LNCAP (cell line): ENCODE data around the gene IFNA17.

Experiments
- TF ChIP-seq, protein P1 (sequence below): fragments of 450-650 bp; IDR thresholded peaks from 2 replicates; pipeline ENCODE4 v1.5.1; 2017; ENCODE audit warnings: mild to moderate bottlenecking

IFNA17 gene

GRCh38 chr9:21228122-21228521 lies at the start of gene IFNA17:
Gene IFNA17 (minus strand): TSS chr9:21228222. CDS start chr9:21228173, 49 bp downstream.
- TF ChIP-seq, protein P1, sequence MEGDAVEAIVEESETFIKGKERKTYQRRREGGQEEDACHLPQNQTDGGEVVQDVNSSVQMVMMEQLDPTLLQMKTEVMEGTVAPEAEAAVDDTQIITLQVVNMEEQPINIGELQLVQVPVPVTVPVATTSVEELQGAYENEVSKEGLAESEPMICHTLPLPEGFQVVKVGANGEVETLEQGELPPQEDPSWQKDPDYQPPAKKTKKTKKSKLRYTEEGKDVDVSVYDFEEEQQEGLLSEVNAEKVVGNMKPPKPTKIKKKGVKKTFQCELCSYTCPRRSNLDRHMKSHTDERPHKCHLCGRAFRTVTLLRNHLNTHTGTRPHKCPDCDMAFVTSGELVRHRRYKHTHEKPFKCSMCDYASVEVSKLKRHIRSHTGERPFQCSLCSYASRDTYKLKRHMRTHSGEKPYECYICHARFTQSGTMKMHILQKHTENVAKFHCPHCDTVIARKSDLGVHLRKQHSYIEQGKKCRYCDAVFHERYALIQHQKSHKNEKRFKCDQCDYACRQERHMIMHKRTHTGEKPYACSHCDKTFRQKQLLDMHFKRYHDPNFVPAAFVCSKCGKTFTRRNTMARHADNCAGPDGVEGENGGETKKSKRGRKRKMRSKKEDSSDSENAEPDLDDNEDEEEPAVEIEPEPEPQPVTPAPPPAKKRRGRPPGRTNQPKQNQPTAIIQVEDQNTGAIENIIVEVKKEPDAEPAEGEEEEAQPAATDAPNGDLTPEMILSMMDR, result no peak

GRCh38 chr9:21268347-21268657 lies 40.3 kb upstream of the IFNA17 start:
- TF ChIP-seq, protein P1, result no peak

GRCh38 chr9:21267485-21268346 lies 39.7 kb upstream of the IFNA17 start:
- TF ChIP-seq, protein P1, result no peak

DNA sequence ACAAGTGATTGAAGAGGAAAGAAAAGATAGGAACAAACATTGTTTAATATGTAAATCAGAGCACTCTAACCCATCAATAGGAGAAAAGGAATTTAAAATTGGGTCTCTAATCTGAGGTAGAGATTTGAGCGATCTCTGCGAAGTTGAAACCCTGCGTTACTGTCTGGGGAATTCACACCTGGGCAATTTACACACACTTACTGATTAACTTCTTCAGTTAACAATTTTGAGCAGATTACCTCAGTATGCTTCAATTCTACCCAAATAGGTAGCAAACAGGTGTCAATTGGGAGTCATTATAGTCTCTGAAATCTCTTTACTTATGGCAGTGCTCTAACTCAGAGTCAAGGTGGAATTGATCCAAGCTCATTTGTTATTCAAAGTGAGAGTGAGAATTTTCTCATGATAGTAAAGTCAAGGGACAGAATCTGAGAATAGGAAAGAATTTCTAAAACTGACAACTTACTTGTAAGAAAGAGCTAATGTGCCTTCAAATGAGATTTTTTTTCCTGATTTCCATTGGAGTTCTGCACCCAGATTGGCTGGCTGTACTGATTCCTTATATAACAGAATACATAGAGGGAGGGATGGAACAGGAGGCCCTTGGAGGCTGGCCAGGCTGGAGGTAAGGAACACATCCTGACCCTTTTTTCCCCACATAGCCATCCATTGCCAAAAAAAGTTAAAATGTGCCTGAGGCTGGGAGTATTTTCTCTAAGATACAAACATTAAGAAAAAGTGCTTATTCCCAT lies 38.9 kb upstream of the IFNA17 start:
- TF ChIP-seq, protein P1, result no peak

DNA sequence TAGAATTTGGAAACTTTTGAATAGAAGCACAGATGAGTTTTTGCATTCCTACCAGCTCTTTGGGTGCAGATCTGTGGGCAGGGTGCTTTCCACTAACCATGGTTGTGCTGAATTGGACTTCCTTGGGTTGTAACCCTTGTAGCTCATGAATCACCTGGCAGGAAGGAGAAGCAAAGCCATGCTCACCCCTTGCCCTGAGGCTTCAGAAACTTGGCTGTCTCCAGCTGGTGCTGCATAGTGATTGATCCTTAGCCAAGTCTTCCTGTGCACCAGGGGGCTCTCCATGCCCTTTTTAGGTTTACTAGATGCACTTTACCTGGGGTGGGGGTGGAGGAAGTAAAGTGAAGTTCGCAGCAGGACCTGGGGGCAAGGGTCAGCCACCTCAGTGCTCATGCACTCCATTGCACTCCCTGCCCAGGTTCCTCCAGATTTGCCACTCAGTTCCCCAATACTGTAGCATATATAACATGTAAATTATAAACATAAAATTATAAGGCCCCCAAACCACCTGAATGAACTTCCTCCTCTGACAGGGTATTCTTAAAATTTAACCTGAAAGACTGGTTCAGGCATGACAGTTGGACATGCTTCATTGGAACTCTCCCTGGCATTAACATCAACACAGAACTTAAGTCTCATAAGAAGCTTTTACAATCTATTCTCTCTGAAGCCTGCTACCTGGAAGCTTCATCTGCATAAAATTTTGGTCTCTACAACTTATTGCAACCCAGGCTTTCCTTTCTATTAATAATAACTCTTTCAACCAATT lies 37.6 kb upstream of the IFNA17 start:
- TF ChIP-seq, protein P1, result no peak

DNA sequence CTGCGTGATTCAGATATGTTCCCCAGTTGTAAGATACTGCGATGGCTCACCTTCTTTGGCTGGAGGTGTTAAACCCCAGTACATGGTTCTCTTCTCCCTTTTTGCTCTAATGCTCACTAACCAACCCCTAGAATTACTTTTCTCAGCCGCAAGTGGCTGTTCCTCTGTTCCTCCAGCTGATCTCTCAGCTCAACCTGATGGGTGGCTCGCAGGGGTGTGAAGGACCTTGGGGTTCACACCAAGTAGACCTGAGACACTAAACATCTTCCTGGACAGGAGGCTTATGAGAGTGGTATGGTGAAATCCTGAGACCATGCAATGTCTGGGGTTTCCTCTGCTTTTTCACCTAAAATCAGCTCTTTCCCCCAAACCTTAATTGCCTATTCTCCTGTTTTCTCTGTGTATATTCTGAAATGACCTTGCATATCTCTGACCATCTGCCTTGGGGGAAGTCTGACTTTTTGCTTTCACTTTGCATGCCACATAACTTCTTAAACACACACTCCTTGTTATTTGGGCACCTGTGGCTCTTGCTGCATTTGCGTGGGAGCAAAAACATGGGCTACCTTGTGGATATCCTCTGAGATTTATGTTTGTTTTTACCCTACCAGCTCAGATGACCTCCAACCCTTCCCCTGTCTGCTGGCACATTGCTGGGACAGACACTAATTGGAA lies 27.7 kb upstream of the IFNA17 start:
- TF ChIP-seq, protein P1, result no peak
